ENCODE results near the gene ELP5.

The ELP5 gene

GRCh38 chr17:7258731-7259554, 6.9 kb downstream of the ELP5 start:
- no peak for DNase-seq

- DNase-seq = no peak
These were observed 7.5 kb downstream of the ELP5 start for GRCh38 chr17:7259555-7259889.

- DNase-seq = no peak
These were observed 8.1 kb downstream of the ELP5 start for GRCh38 chr17:7260151-7260550.

- no peak for DNase-seq
These were observed 8.8 kb downstream of the ELP5 start for GRCh38 chr17:7260651-7261378.

- no peak for DNase-seq
These were observed 9.6 kb downstream of the ELP5 start for GRCh38 chr17:7261379-7262191.

- no peak for DNase-seq
These were observed 10.3 kb downstream of the ELP5 start, which contains the start of gene CLDN7 for GRCh38 chr17:7262192-7262934. TSS of gene CLDN7 (minus strand) at chr17:7262478. CDS start at chr17:7262043, 435 bp downstream.

GRCh38 chr17:7262935-7263800, 11.2 kb downstream of the ELP5 start:
- DNase-seq = no peak

- DNase-seq = no peak
These were observed 11.7 kb downstream of the ELP5 start for GRCh38 chr17:7263801-7264078.

GRCh38 chr17:7266784-7267183, 14.8 kb downstream of the ELP5 start:
- DNase-seq = no peak

- DNase-seq = no peak
These were observed 27.4 kb downstream of the ELP5 start for GRCh38 chr17:7279448-7279847.

- DNase-seq = peak; percentile 46
These were observed 28.6 kb downstream of the ELP5 start for GRCh38 chr17:7280519-7281073.

GRCh38 chr17:7281074-7281952, 29.3 kb downstream of the ELP5 start, which contains the start of gene SLC2A4:
TSS of gene SLC2A4 (plus strand) at chr17:7281718. CDS start at chr17:7281935, 217 bp downstream.
- peak; percentile 57 for DNase-seq

- no peak for DNase-seq
These were observed 30.1 kb downstream of the ELP5 start for GRCh38 chr17:7281953-7282751.

GRCh38 chr17:7282752-7283321, 30.8 kb downstream of the ELP5 start:
- no peak for DNase-seq

- no peak for DNase-seq
These were observed 31.6 kb downstream of the ELP5 start for GRCh38 chr17:7283471-7284216.

GRCh38 chr17:7284911-7285310, 32.9 kb downstream of the ELP5 start:
- DNase-seq = no peak

- DNase-seq = no peak
These were observed 33.7 kb downstream of the ELP5 start for GRCh38 chr17:7285679-7286078.

- no peak for DNase-seq
These were observed 37.4 kb downstream of the ELP5 start for GRCh38 chr17:7289256-7290032.

Data from GF-D8 (cell line).